ENCODE results near the gene ANKRD44.

DNA sequence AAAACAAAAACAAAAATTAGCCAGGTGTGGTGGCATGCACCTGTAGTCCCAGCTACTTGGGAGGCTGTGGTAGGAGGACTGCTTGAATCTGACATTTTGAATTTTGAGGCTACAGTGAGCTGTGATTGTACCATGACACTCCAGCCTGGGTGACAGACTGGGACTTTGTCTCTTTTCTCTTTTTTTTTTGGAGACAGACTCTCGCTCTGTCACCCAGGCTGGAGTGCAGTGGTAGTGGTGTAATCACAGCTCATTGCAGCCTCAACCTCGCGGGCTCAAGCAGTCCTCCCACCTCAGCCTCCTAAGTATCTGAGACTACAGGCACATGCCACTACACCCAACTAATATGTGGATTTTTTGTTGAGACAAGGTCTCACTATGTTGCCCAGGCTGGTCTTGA lies 35.6 kb downstream of the ANKRD44 start:
- TF ChIP-seq SP1 (IDR thresholded peaks at IDR 0.05; ENCODE audit: low read depth, low read length) (no peak), TCF12 (IDR thresholded peaks at IDR 0.05; ENCODE audit: low read depth, low read length) (no peak), ZNF274 (IDR thresholded peaks at IDR 0.05; ENCODE audit: borderline replicate concordance, extremely low read depth, low read length) (no peak), SIN3A (conservative IDR thresholded peaks at IDR 0.05 in 1 of 2, IDR thresholded peaks at IDR 0.05 in 1 of 2; ENCODE audit: low read depth in 1 of 2, low read length in 2 of 2) (no peak), KDM5A (IDR thresholded peaks at IDR 0.05; ENCODE audit: low read length) (no peak), TAF1 (IDR thresholded peaks at IDR 0.05; ENCODE audit: low read depth, low read length) (no peak), PHF8 (conservative IDR thresholded peaks at IDR 0.05; ENCODE audit: low read depth, low read length) (no peak), POLR2AphosphoS5 (IDR thresholded peaks at IDR 0.05; ENCODE audit: low read depth, low read length) (no peak), JUND (IDR thresholded peaks at IDR 0.05; ENCODE audit: low read length) (no peak)
- TF ChIP-seq, protein P1, sequence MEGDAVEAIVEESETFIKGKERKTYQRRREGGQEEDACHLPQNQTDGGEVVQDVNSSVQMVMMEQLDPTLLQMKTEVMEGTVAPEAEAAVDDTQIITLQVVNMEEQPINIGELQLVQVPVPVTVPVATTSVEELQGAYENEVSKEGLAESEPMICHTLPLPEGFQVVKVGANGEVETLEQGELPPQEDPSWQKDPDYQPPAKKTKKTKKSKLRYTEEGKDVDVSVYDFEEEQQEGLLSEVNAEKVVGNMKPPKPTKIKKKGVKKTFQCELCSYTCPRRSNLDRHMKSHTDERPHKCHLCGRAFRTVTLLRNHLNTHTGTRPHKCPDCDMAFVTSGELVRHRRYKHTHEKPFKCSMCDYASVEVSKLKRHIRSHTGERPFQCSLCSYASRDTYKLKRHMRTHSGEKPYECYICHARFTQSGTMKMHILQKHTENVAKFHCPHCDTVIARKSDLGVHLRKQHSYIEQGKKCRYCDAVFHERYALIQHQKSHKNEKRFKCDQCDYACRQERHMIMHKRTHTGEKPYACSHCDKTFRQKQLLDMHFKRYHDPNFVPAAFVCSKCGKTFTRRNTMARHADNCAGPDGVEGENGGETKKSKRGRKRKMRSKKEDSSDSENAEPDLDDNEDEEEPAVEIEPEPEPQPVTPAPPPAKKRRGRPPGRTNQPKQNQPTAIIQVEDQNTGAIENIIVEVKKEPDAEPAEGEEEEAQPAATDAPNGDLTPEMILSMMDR (IDR thresholded peaks at IDR 0.05; ENCODE audit: control extremely low read depth in 1 of 3, insufficient read depth in 1 of 3, low read depth in 1 of 3, low read length in 3 of 3), result no peak

All from H1 (cell line).